ENCODE measurements around the gene N4BP3. TPM values are rescaled to one million over a fixed set of nuclear protein-coding genes. Genes with fewer than 3 reads are reported as not detected.

Gene N4BP3
- total RNA-seq, 4 donors from 2014 or later = 0.84 to 1.3 (median 0.94) TPM

DNA sequence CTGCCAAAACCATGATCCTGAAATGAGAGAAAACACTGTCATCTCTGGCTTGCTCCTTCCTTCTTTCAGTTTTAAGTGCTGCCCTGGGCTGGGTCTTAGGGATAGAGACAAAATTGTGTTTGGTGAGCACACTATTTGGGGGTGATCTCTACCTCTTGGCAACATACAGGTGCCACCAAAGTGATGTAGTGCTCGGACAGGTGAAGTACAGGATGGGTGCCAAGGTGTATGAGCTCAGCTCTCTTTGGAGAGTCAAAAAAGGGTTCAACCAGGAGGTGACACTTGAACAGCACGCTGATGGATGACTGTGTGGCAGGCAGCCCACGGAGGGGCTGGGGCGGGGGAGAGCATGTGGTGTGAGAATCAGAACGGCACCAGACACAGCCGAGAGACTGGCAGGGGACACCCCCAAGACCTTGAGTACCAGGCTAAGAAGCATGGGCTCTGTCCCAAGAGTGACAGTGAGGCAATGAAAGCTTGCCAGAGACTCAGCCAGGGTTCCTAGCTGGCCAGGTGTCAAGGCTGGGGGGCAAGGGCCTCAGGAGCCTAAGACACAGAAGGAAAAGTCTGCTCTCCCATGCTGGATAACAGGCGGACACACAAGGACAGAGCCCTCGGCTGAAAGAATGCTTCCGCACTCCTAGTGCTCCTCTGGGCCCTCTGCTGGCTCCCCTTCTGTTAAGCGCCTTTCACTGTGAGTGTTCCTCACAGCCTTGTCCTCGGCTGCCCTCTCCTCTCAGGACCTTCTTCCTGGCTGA is 37.8 kb downstream of the N4BP3 start:
- peak overlapping the region in 1 of 4 donors; percentile 3 for H3K27ac ChIP-seq
- peaks cover 0 to 42% (median 13%) of the 10 kb centered on the region in 4 donors for H3K4me1 ChIP-seq
- H3K36me3 ChIP-seq = peaks cover 0 to 56% (median 23%) of the 10 kb centered on the region in 3 donors
- TF ChIP-seq POLR2A (IDR thresholded peaks at IDR 0.05) = no peak
- no peak for TF ChIP-seq EP300 (IDR thresholded peaks at IDR 0.05)
- TF ChIP-seq, protein P1, sequence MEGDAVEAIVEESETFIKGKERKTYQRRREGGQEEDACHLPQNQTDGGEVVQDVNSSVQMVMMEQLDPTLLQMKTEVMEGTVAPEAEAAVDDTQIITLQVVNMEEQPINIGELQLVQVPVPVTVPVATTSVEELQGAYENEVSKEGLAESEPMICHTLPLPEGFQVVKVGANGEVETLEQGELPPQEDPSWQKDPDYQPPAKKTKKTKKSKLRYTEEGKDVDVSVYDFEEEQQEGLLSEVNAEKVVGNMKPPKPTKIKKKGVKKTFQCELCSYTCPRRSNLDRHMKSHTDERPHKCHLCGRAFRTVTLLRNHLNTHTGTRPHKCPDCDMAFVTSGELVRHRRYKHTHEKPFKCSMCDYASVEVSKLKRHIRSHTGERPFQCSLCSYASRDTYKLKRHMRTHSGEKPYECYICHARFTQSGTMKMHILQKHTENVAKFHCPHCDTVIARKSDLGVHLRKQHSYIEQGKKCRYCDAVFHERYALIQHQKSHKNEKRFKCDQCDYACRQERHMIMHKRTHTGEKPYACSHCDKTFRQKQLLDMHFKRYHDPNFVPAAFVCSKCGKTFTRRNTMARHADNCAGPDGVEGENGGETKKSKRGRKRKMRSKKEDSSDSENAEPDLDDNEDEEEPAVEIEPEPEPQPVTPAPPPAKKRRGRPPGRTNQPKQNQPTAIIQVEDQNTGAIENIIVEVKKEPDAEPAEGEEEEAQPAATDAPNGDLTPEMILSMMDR (IDR thresholded peaks at IDR 0.05) = no peak
- no peaks in the 10 kb centered on the region for H3K27me3 ChIP-seq
- H3K9me3 ChIP-seq = no peaks in the 10 kb centered on the region
- DNase-seq (ENCODE audit: low spot score in 2 of 2) = no peak
- H3K4me3 ChIP-seq = no peak overlapping the region
- 59 to 71% methylated on average over 11 of the region's 11 CpGs for WGBS, 2 donors

DNA sequence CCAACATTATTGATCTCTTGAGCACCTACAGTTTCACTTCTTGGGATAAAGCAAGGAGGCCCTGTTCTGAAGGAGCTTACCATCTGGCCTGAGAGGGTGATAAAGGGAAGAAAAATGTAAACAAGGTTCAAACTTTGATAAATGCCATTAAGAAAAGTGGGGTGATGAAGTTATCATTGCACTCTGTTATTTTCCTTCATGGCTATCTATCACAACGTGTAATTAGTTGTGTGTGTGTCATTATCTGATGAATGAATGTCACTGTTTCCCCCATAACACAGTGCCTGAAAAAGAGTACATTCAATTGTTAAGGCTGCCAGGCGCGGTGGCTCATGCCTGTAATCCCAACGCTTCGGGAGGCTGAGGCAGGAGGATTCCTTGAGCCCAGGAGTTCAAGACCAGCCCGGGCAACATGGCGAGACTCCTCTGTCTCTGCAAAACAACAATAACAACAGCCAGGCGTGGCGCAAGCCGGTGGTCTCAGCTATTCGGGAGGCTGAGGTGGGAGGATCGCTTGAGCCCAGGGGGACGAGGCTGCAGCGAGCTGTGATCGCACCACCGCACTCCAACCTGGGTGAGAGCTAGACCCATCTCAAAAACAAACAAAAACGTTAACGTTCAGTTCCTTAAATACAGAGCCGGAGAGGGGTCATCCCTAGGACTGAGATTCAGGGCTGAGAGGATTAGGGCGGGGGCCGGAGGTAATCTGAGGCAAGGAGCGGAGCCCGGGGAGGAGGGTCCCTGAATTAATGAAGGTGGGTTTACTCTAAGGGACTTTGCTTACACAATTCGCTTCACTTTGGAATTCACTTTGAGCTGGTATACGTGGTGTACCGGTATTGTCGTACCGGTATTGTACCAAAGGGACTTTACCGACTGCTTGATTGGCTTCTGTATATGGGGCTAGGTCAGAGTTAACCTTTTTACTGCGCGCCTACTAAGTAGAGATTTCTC is 39.4 kb downstream of the N4BP3 start:
- WGBS, 2 donors = 51 to 54% methylated on average over 31 of the region's 31 CpGs
- Histone ChIP-seq H3K4me3 (peak overlapping the region; percentile 61 to 77 (median 72)), H3K36me3 (peaks cover 0 to 39% (median 12%) of the 10 kb centered on the region in 3 donors), H3K27me3 (no peaks in the 10 kb centered on the region), H3K27ac (peak overlapping the region in 3 of 4 donors; percentile 69 to 80 (median 80)), H3K4me1 (peaks cover 0 to 42% (median 13%) of the 10 kb centered on the region in 4 donors), H3K9me3 (no peaks in the 10 kb centered on the region)
- TF ChIP-seq POLR2A (IDR thresholded peaks at IDR 0.05) (no peak), EP300 (IDR thresholded peaks at IDR 0.05) (no peak)
- TF ChIP-seq, protein P1 (IDR thresholded peaks at IDR 0.05) = no peak
- no peak for DNase-seq (ENCODE audit: low spot score in 2 of 2)

DNA sequence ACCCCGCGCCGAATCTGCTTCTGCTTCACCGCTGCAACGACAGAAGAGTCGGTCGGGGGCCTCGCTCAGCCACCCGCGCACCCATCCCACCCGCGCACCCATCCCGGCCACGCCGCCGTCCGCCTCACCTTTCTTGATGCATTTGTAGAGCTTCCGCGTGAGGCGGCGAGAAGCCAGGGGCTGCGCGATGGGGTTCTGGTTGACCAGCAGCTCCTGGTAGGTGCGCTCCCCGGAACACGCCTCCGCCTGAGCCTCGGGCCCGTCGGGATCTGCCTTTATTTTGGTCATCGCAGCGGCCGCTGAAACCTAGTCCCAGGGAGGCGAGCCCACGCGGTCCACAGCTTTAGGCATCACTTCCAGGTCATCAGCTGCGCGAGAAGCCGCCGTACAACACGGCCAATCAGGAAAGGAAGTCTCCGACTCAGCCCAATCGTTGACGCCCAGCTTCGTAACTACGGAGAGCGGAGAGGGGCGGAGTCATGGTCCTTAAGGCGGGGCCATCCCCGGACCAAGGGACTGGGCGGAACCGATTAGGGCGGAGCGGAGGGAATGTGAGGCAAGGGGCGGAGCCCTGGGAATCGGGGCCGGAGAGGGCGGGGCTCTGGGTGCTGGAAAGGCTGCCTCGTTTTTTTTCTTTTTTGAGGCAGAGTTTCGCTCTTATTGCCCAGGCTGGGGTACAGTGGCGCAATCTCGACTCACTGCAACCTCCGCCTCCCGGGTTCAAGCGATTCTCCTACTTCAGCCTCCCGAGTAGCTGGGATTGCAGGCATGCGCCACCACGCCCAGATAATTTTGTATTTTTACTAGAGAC is 40.4 kb downstream of the N4BP3 start, which contains the start of gene NHP2:
TSS of gene NHP2 (minus strand) at position 356 of the 811 bp plus-strand sequence. CDS start at position 288, 68 bp downstream.
- 3 to 4% methylated on average over 44 to 68 of the region's 68 CpGs for WGBS, 2 donors
- Histone ChIP-seq H3K4me3 (peak within 1 kb of the TSS; percentile 61 to 77 (median 72)), H3K9me3 (no peaks in the 10 kb centered on the region), H3K27me3 (no peaks in the 10 kb centered on the region), H3K36me3 (peaks cover 0 to 30% (median 2%) of the 10 kb centered on the region in 3 donors), H3K4me1 (peaks cover 0 to 42% (median 13%) of the 10 kb centered on the region in 4 donors), H3K27ac (peak within 1 kb of the TSS in 3 of 4 donors; percentile 69 to 80 (median 80))
- peak; percentile 98 to 99 for DNase-seq (ENCODE audit: low spot score in 2 of 2)
- TF ChIP-seq, protein P1 (IDR thresholded peaks at IDR 0.05) = peak in 1 of 5 experiments; percentile 39
- TF ChIP-seq POLR2A (IDR thresholded peaks at IDR 0.05) = peak in 1 of 2 donors; percentile 50
- peak; percentile 96 to 97 for TF ChIP-seq EP300 (IDR thresholded peaks at IDR 0.05)

DNA sequence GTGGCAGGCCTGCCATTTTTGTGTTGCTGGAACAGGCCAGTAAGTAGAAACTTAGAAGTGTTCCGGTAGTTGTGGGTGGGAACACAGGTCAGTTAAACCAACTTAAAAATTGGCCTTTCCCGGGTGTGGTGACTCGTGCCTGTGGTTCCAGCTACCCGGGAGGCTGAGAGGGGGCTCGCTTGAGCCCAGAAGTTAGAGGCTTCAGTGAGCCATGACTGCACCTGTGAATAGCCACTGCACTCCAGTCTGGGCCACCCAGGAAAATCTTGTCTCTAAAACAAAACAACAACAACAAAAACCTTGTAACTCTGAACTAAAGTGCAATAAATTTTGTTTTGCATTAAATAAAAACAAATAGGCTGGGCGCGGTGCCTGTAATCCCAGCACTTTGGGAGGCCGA is 41.7 kb downstream of the N4BP3 start:
- Histone ChIP-seq H3K4me3 (no peak overlapping the region), H3K4me1 (peaks cover 0 to 30% (median 13%) of the 10 kb centered on the region in 4 donors), H3K36me3 (peaks cover 0 to 16% (median 0%) of the 10 kb centered on the region in 3 donors), H3K27me3 (no peaks in the 10 kb centered on the region), H3K9me3 (no peaks in the 10 kb centered on the region), H3K27ac (no peak overlapping the region)
- DNase-seq (ENCODE audit: low spot score in 2 of 2) = no peak
- 67 to 78% methylated on average over 8 of the region's 8 CpGs for WGBS, 2 donors
- no peak for TF ChIP-seq POLR2A (IDR thresholded peaks at IDR 0.05)
- TF ChIP-seq, protein P1 (IDR thresholded peaks at IDR 0.05) = no peak
- no peak for TF ChIP-seq EP300 (IDR thresholded peaks at IDR 0.05)
